ENCODE measurements around the gene KRTAP9-9.

KRTAP9-9 gene

GRCh38 chr17:41278176-41278955, 23.2 kb downstream of the KRTAP9-9 start:
- Mint-ChIP-seq H3K4me3 (no peak overlapping the region), H3K4me1 (peaks cover 3% of the 10 kb centered on the region), H3K27ac (no peak overlapping the region), H3K36me3 (no peaks in the 10 kb centered on the region), H3K9me3 (no peaks in the 10 kb centered on the region), H3K27me3 (peaks cover 17% of the 10 kb centered on the region)
- no peak for DNase-seq (ENCODE audit: low spot score in 2 of 2)
- no peak for ATAC-seq (ENCODE audit: low read depth)

GRCh38 chr17:41284043-41284442, 28.9 kb downstream of the KRTAP9-9 start:
- Mint-ChIP-seq H3K4me1 (no peaks in the 10 kb centered on the region), H3K4me3 (no peak overlapping the region), H3K9me3 (no peaks in the 10 kb centered on the region), H3K36me3 (no peaks in the 10 kb centered on the region), H3K27ac (no peak overlapping the region), H3K27me3 (peaks cover 9% of the 10 kb centered on the region)
- ATAC-seq (ENCODE audit: low read depth), result no peak
- no peak for DNase-seq (ENCODE audit: low spot score in 2 of 2)

GRCh38 chr17:41284546-41284945, 29.4 kb downstream of the KRTAP9-9 start:
- ATAC-seq (ENCODE audit: low read depth) (no peak), DNase-seq (ENCODE audit: low spot score in 2 of 2) (no peak)
- no peaks in the 10 kb centered on the region for H3K4me1 Mint-ChIP-seq
- no peak overlapping the region for H3K4me3 Mint-ChIP-seq
- no peak overlapping the region for H3K27ac Mint-ChIP-seq
- no peaks in the 10 kb centered on the region for H3K36me3 Mint-ChIP-seq
- H3K27me3 Mint-ChIP-seq, result peaks cover 11% of the 10 kb centered on the region
- H3K9me3 Mint-ChIP-seq, result no peaks in the 10 kb centered on the region

- no peaks in the 10 kb centered on the region for H3K9me3 Mint-ChIP-seq
- DNase-seq (ENCODE audit: low spot score in 2 of 2) (no peak), ATAC-seq (ENCODE audit: low read depth) (no peak)
- H3K27me3 Mint-ChIP-seq, result peaks cover 9% of the 10 kb centered on the region
- no peaks in the 10 kb centered on the region for H3K36me3 Mint-ChIP-seq
- H3K27ac Mint-ChIP-seq, result no peak overlapping the region
- no peak overlapping the region for H3K4me3 Mint-ChIP-seq
- H3K4me1 Mint-ChIP-seq, result no peaks in the 10 kb centered on the region
Measured at GRCh38 chr17:41287050-41287449, 31.9 kb downstream of the KRTAP9-9 start.

GRCh38 chr17:41294016-41294415, 38.8 kb downstream of the KRTAP9-9 start:
- no peak overlapping the region for H3K27ac Mint-ChIP-seq
- H3K4me1 Mint-ChIP-seq, result no peaks in the 10 kb centered on the region
- no peak overlapping the region for H3K4me3 Mint-ChIP-seq
- H3K36me3 Mint-ChIP-seq, result no peaks in the 10 kb centered on the region
- no peak for ATAC-seq (ENCODE audit: low read depth)
- DNase-seq (ENCODE audit: low spot score in 2 of 2), result no peak
- H3K9me3 Mint-ChIP-seq, result no peaks in the 10 kb centered on the region
- peaks cover 14% of the 10 kb centered on the region for H3K27me3 Mint-ChIP-seq

- DNase-seq (ENCODE audit: low spot score in 2 of 2) (no peak), ATAC-seq (ENCODE audit: low read depth) (no peak)
- H3K4me3 Mint-ChIP-seq, result no peak overlapping the region
- H3K27me3 Mint-ChIP-seq, result peaks cover 18% of the 10 kb centered on the region
- no peak overlapping the region for H3K27ac Mint-ChIP-seq
- peaks cover 4% of the 10 kb centered on the region for H3K4me1 Mint-ChIP-seq
- peaks cover 4% of the 10 kb centered on the region for H3K9me3 Mint-ChIP-seq
- peaks cover 7% of the 10 kb centered on the region for H3K36me3 Mint-ChIP-seq
Measured at GRCh38 chr17:41296846-41297245, 41.7 kb downstream of the KRTAP9-9 start.

- Mint-ChIP-seq H3K27me3 (peaks cover 16% of the 10 kb centered on the region), H3K27ac (no peak overlapping the region), H3K4me1 (peaks cover 5% of the 10 kb centered on the region), H3K9me3 (peaks cover 4% of the 10 kb centered on the region), H3K36me3 (peaks cover 7% of the 10 kb centered on the region), H3K4me3 (no peak overlapping the region)
- ATAC-seq (ENCODE audit: low read depth), result no peak
- DNase-seq (ENCODE audit: low spot score in 2 of 2), result no peak
Measured at GRCh38 chr17:41298458-41299135, 43.4 kb downstream of the KRTAP9-9 start.

- H3K36me3 Mint-ChIP-seq, result peaks cover 7% of the 10 kb centered on the region
- ATAC-seq (ENCODE audit: low read depth) (no peak), DNase-seq (ENCODE audit: low spot score in 2 of 2) (no peak)
Measured at GRCh38 chr17:41301204-41301790, 46.1 kb downstream of the KRTAP9-9 start.

GRCh38 chr17:41301916-41302901, 47.0 kb downstream of the KRTAP9-9 start, which contains the start of gene KRTAP29-1:
Gene KRTAP29-1 (minus strand): TSS chr17:41302851. CDS start chr17:41302851, 0 bp downstream.
- H3K27ac Mint-ChIP-seq, result no peak within 1 kb of the TSS
- peaks cover 14% of the 10 kb centered on the region for H3K27me3 Mint-ChIP-seq
- ATAC-seq (ENCODE audit: low read depth), result no peak
- H3K4me3 Mint-ChIP-seq, result no peak within 1 kb of the TSS
- peaks cover 4% of the 10 kb centered on the region for H3K9me3 Mint-ChIP-seq
- peaks cover 7% of the 10 kb centered on the region for H3K36me3 Mint-ChIP-seq
- peaks cover 21% of the 10 kb centered on the region for H3K4me1 Mint-ChIP-seq
- no peak for DNase-seq (ENCODE audit: low spot score in 2 of 2)

More at GRCh38 chr17:41301204-41301790, 46.1 kb downstream of the KRTAP9-9 start:
- Mint-ChIP-seq H3K9me3 (peaks cover 4% of the 10 kb centered on the region), H3K4me3 (no peak overlapping the region), H3K4me1 (peaks cover 12% of the 10 kb centered on the region), H3K27ac (no peak overlapping the region), H3K27me3 (peaks cover 14% of the 10 kb centered on the region)

- Mint-ChIP-seq H3K4me3 (no peak overlapping the region), H3K27ac (no peak overlapping the region)
Measured at GRCh38 chr17:41302981-41303380, 47.8 kb downstream of the KRTAP9-9 start.

GRCh38 chr17:41304091-41304490, 48.9 kb downstream of the KRTAP9-9 start:
- H3K4me3 Mint-ChIP-seq, result no peak overlapping the region
- peaks cover 4% of the 10 kb centered on the region for H3K9me3 Mint-ChIP-seq
- ATAC-seq (ENCODE audit: low read depth) (no peak), DNase-seq (ENCODE audit: low spot score in 2 of 2) (no peak)
- H3K36me3 Mint-ChIP-seq, result peaks cover 7% of the 10 kb centered on the region
- peaks cover 9% of the 10 kb centered on the region for H3K27me3 Mint-ChIP-seq
- no peak overlapping the region for H3K27ac Mint-ChIP-seq
- H3K4me1 Mint-ChIP-seq, result peaks cover 39% of the 10 kb centered on the region

More at GRCh38 chr17:41302981-41303380, 47.8 kb downstream of the KRTAP9-9 start:
- peaks cover 28% of the 10 kb centered on the region for H3K4me1 Mint-ChIP-seq
- ATAC-seq (ENCODE audit: low read depth), result no peak
- H3K27me3 Mint-ChIP-seq, result peaks cover 14% of the 10 kb centered on the region
- DNase-seq (ENCODE audit: low spot score in 2 of 2), result no peak
- H3K9me3 Mint-ChIP-seq, result peaks cover 4% of the 10 kb centered on the region
- H3K36me3 Mint-ChIP-seq, result peaks cover 7% of the 10 kb centered on the region
